Measurements from ENCODE around the gene ANGPT4.

The ANGPT4 gene

GRCh38 chr20:952196-952795 lies 36.2 kb upstream of the ANGPT4 start:
- Histone ChIP-seq H3K79me2 (ENCODE audit: insufficient read depth, low read length) (no peaks in the 10 kb centered on the region), H2AFZ (ENCODE audit: low read length) (no peak overlapping the region), H3K9me2 (ENCODE audit: low read depth, low read length) (no peaks in the 10 kb centered on the region), H3K9me3 (ENCODE audit: low read length) (no peaks in the 10 kb centered on the region), H3K4me1 (ENCODE audit: insufficient read depth, low read length, severe bottlenecking) (no peaks in the 10 kb centered on the region), H3K4me2 (ENCODE audit: low read length) (no peak overlapping the region), H3F3A (ENCODE audit: insufficient read depth, low read length) (no peaks in the 10 kb centered on the region), H3K9ac (ENCODE audit: low read length) (no peak overlapping the region), H3K36me3 (ENCODE audit: insufficient read depth, low read length) (no peaks in the 10 kb centered on the region), H4K20me1 (ENCODE audit: insufficient read depth, low read length) (no peaks in the 10 kb centered on the region), H3K27me3 (ENCODE audit: insufficient read depth, low read length) (0 out of 2 replicates have a peak, but pooled peaks cover 4% of the 10 kb centered on the region), H3K27ac (ENCODE audit: low read depth, low read length, poor library complexity, severe bottlenecking) (no peak overlapping the region), H3K4me3 (ENCODE audit: low read depth, low read length, poor library complexity, severe bottlenecking) (no peak overlapping the region)
- TF ChIP-seq CTCF (IDR thresholded peaks at IDR 0.05; ENCODE audit: low read length) = no peak
- TF ChIP-seq EZH2 (IDR thresholded peaks at IDR 0.05; ENCODE audit: borderline replicate concordance, low read length) = no peak

GRCh38 chr20:951384-952169 lies 35.4 kb upstream of the ANGPT4 start:
- no peaks in the 10 kb centered on the region for H3F3A ChIP-seq (ENCODE audit: insufficient read depth, low read length)
- H3K4me1 ChIP-seq (ENCODE audit: insufficient read depth, low read length, severe bottlenecking) = no peaks in the 10 kb centered on the region
- 0 out of 2 replicates have a peak, but pooled peaks cover 4% of the 10 kb centered on the region for H3K27me3 ChIP-seq (ENCODE audit: insufficient read depth, low read length)
- H4K20me1 ChIP-seq (ENCODE audit: insufficient read depth, low read length) = no peaks in the 10 kb centered on the region
- no peaks in the 10 kb centered on the region for H3K79me2 ChIP-seq (ENCODE audit: insufficient read depth, low read length)
- TF ChIP-seq EZH2 (IDR thresholded peaks at IDR 0.05; ENCODE audit: borderline replicate concordance, low read length) (no peak), CTCF (IDR thresholded peaks at IDR 0.05; ENCODE audit: low read length) (no peak)
- H3K9me3 ChIP-seq (ENCODE audit: low read length) = no peaks in the 10 kb centered on the region
- H3K9me2 ChIP-seq (ENCODE audit: low read depth, low read length) = no peaks in the 10 kb centered on the region
- H2AFZ ChIP-seq (ENCODE audit: low read length) = no peak overlapping the region
- H3K4me3 ChIP-seq (ENCODE audit: low read depth, low read length, poor library complexity, severe bottlenecking) = no peak overlapping the region
- no peaks in the 10 kb centered on the region for H3K36me3 ChIP-seq (ENCODE audit: insufficient read depth, low read length)
- H3K27ac ChIP-seq (ENCODE audit: low read depth, low read length, poor library complexity, severe bottlenecking) = no peak overlapping the region
- H3K9ac ChIP-seq (ENCODE audit: low read length) = no peak overlapping the region
- no peak overlapping the region for H3K4me2 ChIP-seq (ENCODE audit: low read length)

GRCh38 chr20:949717-950116 lies 33.6 kb upstream of the ANGPT4 start:
- Histone ChIP-seq H3K36me3 (ENCODE audit: insufficient read depth, low read length) (no peaks in the 10 kb centered on the region), H3K4me3 (ENCODE audit: low read depth, low read length, poor library complexity, severe bottlenecking) (no peak overlapping the region), H3K27ac (ENCODE audit: low read depth, low read length, poor library complexity, severe bottlenecking) (no peak overlapping the region), H3F3A (ENCODE audit: insufficient read depth, low read length) (no peaks in the 10 kb centered on the region), H3K4me2 (ENCODE audit: low read length) (no peak overlapping the region), H3K9me2 (ENCODE audit: low read depth, low read length) (no peaks in the 10 kb centered on the region), H3K79me2 (ENCODE audit: insufficient read depth, low read length) (no peaks in the 10 kb centered on the region), H3K4me1 (ENCODE audit: insufficient read depth, low read length, severe bottlenecking) (no peaks in the 10 kb centered on the region), H3K9ac (ENCODE audit: low read length) (no peak overlapping the region), H4K20me1 (ENCODE audit: insufficient read depth, low read length) (no peaks in the 10 kb centered on the region), H3K9me3 (ENCODE audit: low read length) (no peaks in the 10 kb centered on the region), H3K27me3 (ENCODE audit: insufficient read depth, low read length) (0 out of 2 replicates have a peak, but pooled peaks cover 4% of the 10 kb centered on the region), H2AFZ (ENCODE audit: low read length) (no peak overlapping the region)
- no peak for TF ChIP-seq CTCF (IDR thresholded peaks at IDR 0.05; ENCODE audit: low read length)
- no peak for TF ChIP-seq EZH2 (IDR thresholded peaks at IDR 0.05; ENCODE audit: borderline replicate concordance, low read length)

Measured in OCI-LY1 (cell line).